Right lobe of liver (tissue), 6 donors: ENCODE data around the gene PLPP7. TPM values are rescaled to one million over a fixed set of nuclear protein-coding genes. Genes with fewer than 3 reads are reported as not detected.
A peak's percentile ranks its signal among the peaks of the same experiment; 100 is the strongest.

ENCODE experiments used
- ATAC-seq, 4 donors: fragments of 200-7000 bp; cut with Tn5 transposase; one replicate each; pipeline ENCODE4 v1.9.1; 2020; ENCODE audit warnings: mild to moderate bottlenecking in 4 of 4, moderate library complexity in 4 of 4
- DNase-seq, 3 donors: peaks; one replicate each; pipeline ENCODE4 v3.0.0-alpha.2; 2020
- H3K27ac ChIP-seq, 3 donors: fragments of 200-600 bp; one replicate each; pipeline ENCODE4 v1.8.0; 2022
- H3K27me3 ChIP-seq, 2 donors: fragments of 200-600 bp; one replicate each; pipeline ENCODE4 v1.8.0; 2022
- H3K36me3 ChIP-seq, 4 donors: fragments of 200-600 bp; sonication (generic) in 1 of 4; one replicate each; pipeline versions ENCODE4 v1.5.1 to v1.8.0; 2017 to 2022; ENCODE audit warnings: control low read depth in 1 of 4
- H3K4me1 ChIP-seq, 4 donors: fragments of 200-600 bp; sonication (generic) in 1 of 4; one replicate each; pipeline versions ENCODE4 v1.5.1 to v1.8.0; 2017 to 2022; ENCODE audit warnings: control low read depth in 1 of 4
- H3K4me3 ChIP-seq, 3 donors: fragments of 200-600 bp; one replicate each; pipeline ENCODE4 v1.8.0; 2022
- H3K9me3 ChIP-seq, 4 donors: fragments of 200-600 bp; sonication (generic) in 1 of 4; one replicate each; pipeline versions ENCODE4 v1.5.1 to v1.8.0; 2017 to 2022; ENCODE audit warnings: control low read depth in 1 of 4
- CTCF ChIP-seq, 4 donors: fragments of 200-600 bp in 3 of 4; fragments of 450-650 bp in 1 of 4; IDR thresholded peaks; one replicate each; pipeline versions ENCODE4 v1.5.1 to v1.8.0; 2016 to 2022; ENCODE audit warnings: antibody characterized with exemption in 4 of 4, mild to moderate bottlenecking in 2 of 4
- POLR2A ChIP-seq: fragments of 450-650 bp; IDR thresholded peaks from one replicate; pipeline ENCODE4 v1.6.1; 2017; ENCODE audit warnings: antibody characterized with exemption, mild to moderate bottlenecking
- WGBS: methylation state at CpG from one replicate; pipeline ENCODE4 v1.1.6; 2018; ENCODE audit warnings: low coverage, low lambda C conversion rate; ENCODE audit not compliant: insufficient coverage; ENCODE audit errors: missing lambda C conversion rate; 5-methylcytosine and 5-hydroxymethylcytosine counted together
- intact Hi-C, 2 donors: fragments of 100-400 bp; cut with DNase I; formaldehyde crosslinking; loops; one replicate each; pipeline versions ENCODE4 v1.11.2 to v1.14.1; 2022
- total RNA-seq, 6 experiments: library from RNA; depleted of rRNA in 2 of 6; stranded (reverse); fragments of >200 nt in 2 of 6; fragmentation: NEBNext Ultra II Directional in 3 of 6; extraction: Animal tissue kit (Norgen Biotek cat#: 25700) in 3 of 6; gene quantifications; one replicate each; pipeline versions ENCODE4 v1.1.0 to v1.2.4, GENCODE V29; 2016 to 2023
- donor health status: DM: no; HTN: yes; CAD: no.
- donor health status: DM: no; HTN: no; CAD: no.
- donor health status: DM: no; HTN: no; CAD: no.
- donor health status: DM: no; HTN: yes; CAD: no.
- donor health status: DM: no; HTN: yes; CAD: no.

PLPP7 gene
- total RNA-seq, 6 experiments from 2014 or later: 0.11 to 0.43 (median 0.22) TPM; not detected in 1

- TF ChIP-seq POLR2A (no peak), CTCF (IDR thresholded peaks at IDR 0.05) (no peak)
- Histone ChIP-seq H3K4me1 (no peaks in the 10 kb centered on the region), H3K36me3 (no peaks in the 10 kb centered on the region), H3K4me3 (no peak overlapping the region), H3K27ac (peak overlapping the region; percentile 25 to 74 (median 68)), H3K9me3 (no peaks in the 10 kb centered on the region), H3K27me3 (no peaks in the 10 kb centered on the region)
- 73% methylated on average over 2 of the region's 6 CpGs for WGBS
- ATAC-seq: no peak
- intact Hi-C loops: no loop called here
- peak in 1 of 3 donors; percentile 7 for DNase-seq
Measured at GRCh38 chr9:131271506-131271931, 18.0 kb upstream of the PLPP7 start.

- 100% methylated on average over 1 of the region's 3 CpGs for WGBS
- DNase-seq: no peak
- no peaks in the 10 kb centered on the region for H3K36me3 ChIP-seq
- no peaks in the 10 kb centered on the region for H3K4me1 ChIP-seq
- TF ChIP-seq CTCF (IDR thresholded peaks at IDR 0.05): no peak
- no peak for TF ChIP-seq POLR2A
- no peak overlapping the region for H3K4me3 ChIP-seq
- no peak for ATAC-seq
- intact Hi-C loops: no loop called here
- peak overlapping the region in 2 of 3 donors; percentile 74 to 87 for H3K27ac ChIP-seq
- H3K27me3 ChIP-seq: no peaks in the 10 kb centered on the region
- H3K9me3 ChIP-seq: no peaks in the 10 kb centered on the region
Measured at GRCh38 chr9:131272212-131272611, 17.3 kb upstream of the PLPP7 start.

GRCh38 chr9:131273146-131273855 lies 16.2 kb upstream of the PLPP7 start:
- intact Hi-C loops: no loop called here

GRCh38 chr9:131273856-131274673 lies 15.5 kb upstream of the PLPP7 start:
- ATAC-seq (peak in 2 of 4 donors; percentile 1 to 4), DNase-seq (no peak)
- no peaks in the 10 kb centered on the region for H3K9me3 ChIP-seq
- no peaks in the 10 kb centered on the region for H3K4me1 ChIP-seq
- intact Hi-C loops: no loop called here
- H3K36me3 ChIP-seq: no peaks in the 10 kb centered on the region
- H3K27me3 ChIP-seq: no peaks in the 10 kb centered on the region
- H3K27ac ChIP-seq: peak overlapping the region; percentile 27 to 87 (median 74)
- WGBS: 15% methylated on average over 6 of the region's 13 CpGs
- peak overlapping the region; percentile 16 to 64 (median 32) for H3K4me3 ChIP-seq
- no peak for TF ChIP-seq POLR2A
- TF ChIP-seq CTCF (IDR thresholded peaks at IDR 0.05): no peak

More at GRCh38 chr9:131273146-131273855, 16.2 kb upstream of the PLPP7 start:
- TF ChIP-seq POLR2A: no peak
- no peak for TF ChIP-seq CTCF (IDR thresholded peaks at IDR 0.05)
- Histone ChIP-seq H3K4me1 (no peaks in the 10 kb centered on the region), H3K4me3 (peak overlapping the region; percentile 16 to 64 (median 32)), H3K9me3 (no peaks in the 10 kb centered on the region), H3K27me3 (no peaks in the 10 kb centered on the region), H3K36me3 (no peaks in the 10 kb centered on the region), H3K27ac (peak overlapping the region; percentile 27 to 87 (median 74))
- 42% methylated on average over 14 of the region's 22 CpGs for WGBS
- ATAC-seq (peak in 2 of 4 donors; percentile 4 to 5), DNase-seq (peak in 1 of 3 donors; percentile 49)
